Tongue (tissue), 2 donors: ENCODE data around the gene LGSN. TPM values are rescaled to one million over a fixed set of nuclear protein-coding genes. Genes with fewer than 3 reads are reported as not detected.
"Not testable (repeated sequence)": the region's sequence is repeated elsewhere in the genome, so short reads cannot be mapped to it uniquely, and the experiment has no call there.

ENCODE experiments used
- DNase-seq: peaks from one replicate; pipeline ENCODE4 v3.0.0-alpha.2; 2015
- total RNA-seq: library from RNA; depleted of rRNA; stranded (reverse); fragments of >200 nt; gene quantifications from one replicate; pipeline ENCODE4 v1.2.3, GENCODE V29; 2014

Gene LGSN
- total RNA-seq: not detected

- DNase-seq: no peak
Measured at GRCh38 chr6:63319939-63320338, at the start of gene LGSN. TSS of gene LGSN (minus strand) at chr6:63319983. CDS start at chr6:63319943, 40 bp downstream.

DNA sequence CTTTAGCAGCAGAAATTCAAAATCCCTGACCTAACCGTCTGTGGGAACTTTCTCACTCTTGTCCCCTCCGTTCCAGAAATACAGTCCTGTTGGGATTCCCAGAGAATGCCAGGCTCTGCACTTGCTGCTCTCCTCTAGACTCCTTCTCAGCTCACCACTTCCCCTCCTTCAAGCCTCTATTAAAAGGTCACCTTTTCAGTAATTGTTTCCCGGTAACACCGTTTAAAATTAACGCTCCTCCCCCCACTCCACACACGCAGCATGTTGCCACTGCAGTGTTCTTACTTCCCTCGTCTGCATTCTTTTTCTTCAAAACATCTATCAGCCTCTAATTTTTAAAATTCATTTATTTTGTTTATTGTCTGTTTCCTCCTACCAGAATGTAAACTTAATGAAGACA, 48.6 kb upstream of the LGSN start:
- no peak for DNase-seq

- DNase-seq: not testable (repeated sequence)
Measured at GRCh38 chr6:63362500-63363120, 42.8 kb upstream of the LGSN start.

DNA sequence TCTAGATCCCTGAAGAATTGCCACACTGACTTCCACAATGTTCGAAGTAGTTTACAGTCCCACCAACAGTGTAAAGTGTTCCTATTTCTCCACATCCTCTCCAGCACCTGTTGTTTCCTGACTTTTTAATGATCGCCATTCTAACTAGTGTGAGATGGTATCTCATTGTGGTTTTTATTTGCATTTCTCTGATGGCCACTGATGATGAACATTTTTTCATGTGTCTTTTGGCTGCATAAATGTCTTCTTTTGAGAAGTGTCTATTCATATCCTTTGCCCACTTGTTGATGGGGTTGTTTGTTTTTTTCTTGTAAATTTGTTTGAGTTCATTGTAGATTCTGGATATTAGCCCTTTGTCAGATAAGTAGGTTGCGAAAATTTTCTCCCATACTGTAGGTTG, 37.6 kb upstream of the LGSN start:
- DNase-seq: not testable (repeated sequence)

DNA sequence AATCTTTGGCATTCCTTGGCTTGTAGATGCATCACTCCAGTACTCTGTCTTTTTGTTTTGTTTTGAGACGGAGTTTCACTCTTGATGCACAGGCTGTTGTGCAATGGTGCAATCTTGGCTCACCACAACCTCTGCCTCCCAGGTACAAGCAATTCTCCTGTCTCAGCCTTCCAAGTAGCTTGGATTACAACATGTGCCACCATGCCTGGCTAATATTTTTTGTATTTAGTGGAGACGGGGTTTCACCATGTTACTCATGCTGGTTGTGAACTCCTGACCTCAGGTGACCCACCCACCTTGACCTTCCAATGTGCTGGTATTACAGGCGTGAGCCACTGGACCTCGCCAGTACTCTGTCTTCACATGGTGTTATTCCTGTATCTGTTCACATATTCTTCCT, 35.8 kb upstream of the LGSN start:
- no peak for DNase-seq

GRCh38 chr6:63353286-63353630, 33.5 kb upstream of the LGSN start:
- no peak for DNase-seq

DNA sequence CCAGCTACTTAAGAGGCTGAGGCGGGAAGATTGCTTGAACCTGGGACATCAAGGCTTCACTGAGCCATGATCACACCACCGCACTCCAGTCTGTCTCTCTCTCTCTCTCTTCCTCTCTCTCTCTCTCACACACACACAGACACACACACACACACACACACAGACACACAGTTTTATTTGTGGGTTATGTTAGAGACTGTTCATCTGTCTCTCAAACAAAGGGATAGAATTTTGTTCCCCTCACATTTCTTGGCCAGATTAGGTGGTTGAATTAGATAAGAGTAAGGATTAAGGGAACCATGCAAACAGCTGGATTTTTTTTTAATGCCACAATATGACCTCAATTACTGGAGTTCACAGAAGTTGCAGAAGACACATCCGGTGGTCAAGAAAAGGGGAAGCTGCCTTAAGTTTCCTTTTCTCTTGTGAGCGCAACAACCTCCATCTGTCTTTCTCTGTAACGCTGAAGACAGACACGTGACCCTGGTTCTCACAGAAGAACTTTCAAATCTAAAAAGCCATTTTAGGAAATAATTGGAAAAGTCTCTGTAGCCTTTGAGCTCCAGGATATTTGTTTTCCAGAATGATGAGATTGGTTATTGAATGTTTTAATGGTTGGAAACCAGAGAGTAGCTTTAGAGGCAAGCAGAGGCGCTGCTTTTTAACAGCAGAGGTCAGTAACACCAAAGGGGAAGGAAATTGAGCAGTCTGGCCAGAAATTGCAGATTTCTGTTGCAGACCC, 32.9 kb upstream of the LGSN start:
- DNase-seq: peak; percentile 42

DNA sequence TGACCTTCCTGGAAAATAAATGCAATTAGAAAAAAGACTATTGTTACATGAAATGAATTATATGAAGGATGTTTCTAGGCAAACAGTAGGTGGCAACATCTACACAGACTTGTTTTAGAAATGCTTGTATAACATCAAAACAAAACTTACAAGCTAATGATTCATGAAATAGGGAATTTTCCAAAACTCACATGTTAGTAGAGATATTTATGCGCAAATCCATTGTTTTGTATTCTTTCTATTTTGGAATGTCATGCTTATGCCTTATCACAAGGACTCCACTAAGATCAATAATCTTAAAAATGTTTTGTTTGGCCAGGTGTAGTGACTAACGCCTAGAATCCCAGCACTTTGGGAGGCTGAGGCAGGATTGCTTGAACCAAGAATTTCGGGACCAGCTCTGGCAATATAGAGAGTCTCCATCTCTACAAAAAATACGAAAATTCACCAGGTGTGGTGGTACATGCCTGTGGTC, 32.3 kb upstream of the LGSN start:
- DNase-seq: peak; percentile 26

- no peak for DNase-seq
Measured at GRCh38 chr6:63349401-63349800, 29.6 kb upstream of the LGSN start.

DNA sequence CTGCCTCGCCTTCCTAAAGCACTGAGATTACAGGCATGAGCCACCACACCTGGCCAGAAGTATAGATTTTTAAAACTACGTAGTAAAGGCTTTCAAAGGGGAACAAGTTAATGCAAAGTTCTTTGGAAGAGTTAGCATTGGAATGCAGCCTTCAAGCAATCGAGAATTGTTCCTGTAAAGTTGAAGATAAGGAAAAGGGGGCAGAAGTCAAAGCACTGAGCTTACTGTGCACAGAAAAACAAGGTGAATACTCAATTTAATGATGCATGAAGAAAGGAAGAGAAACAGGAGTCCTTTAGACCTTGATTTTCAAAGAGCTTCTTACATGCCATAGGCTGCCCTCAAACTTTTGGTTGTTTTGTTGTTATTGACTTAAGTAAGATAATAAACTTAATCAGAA, 29.1 kb upstream of the LGSN start:
- DNase-seq: no peak

- no peak for DNase-seq
Measured at GRCh38 chr6:63347599-63347998, 27.8 kb upstream of the LGSN start.

DNA sequence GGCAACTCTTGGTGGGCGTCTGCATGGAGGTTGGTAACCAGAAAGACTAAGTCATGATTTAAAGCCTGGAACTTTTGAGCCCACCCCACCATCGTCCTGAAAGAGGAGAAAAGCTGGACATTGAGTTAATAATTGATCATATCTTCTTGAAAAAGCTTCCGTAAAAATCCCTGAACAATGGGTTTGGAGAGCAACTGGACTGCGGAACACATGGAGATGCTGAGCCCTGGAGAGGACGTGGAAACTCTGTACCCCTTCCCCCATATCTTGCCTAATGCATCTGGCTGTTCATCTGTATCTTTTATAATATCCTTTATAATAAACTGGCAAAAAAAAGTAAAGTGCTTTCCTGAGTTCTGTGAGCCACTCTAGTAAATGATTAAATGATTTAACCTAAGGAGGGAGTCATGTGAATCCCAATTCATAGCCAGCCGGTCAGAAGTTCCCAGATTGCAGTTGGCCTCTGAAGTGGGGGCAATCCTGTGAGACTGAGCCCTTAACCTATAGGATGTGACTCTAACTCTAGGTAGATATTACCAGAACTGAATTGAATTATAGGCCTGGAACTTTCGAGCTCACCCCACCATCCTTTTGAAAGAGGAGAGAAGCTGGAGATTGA, 26.5 kb upstream of the LGSN start:
- DNase-seq: no peak

DNA sequence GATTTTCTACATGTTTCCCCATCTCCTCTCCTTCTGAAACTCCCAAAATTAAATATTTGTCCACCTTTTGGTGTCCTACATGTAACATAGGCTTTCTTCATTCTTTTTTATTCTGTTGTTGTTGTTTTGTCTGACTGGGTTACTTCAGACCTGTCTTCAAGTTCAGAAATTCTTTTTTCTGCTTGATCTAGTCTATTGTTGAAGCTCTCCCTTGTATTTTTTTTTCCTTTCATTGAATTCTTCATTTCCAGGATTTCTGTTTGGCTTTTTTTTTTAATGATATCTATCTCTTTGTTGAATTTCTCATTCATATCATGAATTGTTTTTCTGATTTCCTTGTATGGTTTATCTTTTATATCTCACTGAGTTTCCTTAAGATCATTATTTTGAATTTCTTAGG, 20.6 kb upstream of the LGSN start:
- no peak for DNase-seq

- DNase-seq: not testable (repeated sequence)
Measured at GRCh38 chr6:63334652-63335051, 14.9 kb upstream of the LGSN start.

DNA sequence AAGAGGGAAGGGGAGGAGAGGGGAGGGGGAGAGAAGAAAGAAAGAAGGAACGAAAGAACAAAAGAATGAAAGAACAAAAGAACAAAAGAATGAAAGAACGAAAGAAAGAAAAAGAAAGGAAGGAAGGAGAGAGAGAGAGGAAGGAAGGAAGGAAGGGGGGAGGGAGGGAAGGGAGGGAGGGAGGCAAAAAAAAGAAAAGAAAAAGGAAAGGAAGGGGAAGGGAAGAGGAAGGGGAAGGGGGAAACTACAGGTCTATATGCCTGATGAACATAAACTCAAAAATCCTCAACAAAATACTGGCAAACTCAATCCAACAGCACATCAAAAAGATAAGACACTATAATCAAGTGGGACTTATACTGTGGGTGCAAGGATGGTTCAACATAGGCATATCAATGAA, 13.7 kb upstream of the LGSN start:
- DNase-seq: no peak

DNA sequence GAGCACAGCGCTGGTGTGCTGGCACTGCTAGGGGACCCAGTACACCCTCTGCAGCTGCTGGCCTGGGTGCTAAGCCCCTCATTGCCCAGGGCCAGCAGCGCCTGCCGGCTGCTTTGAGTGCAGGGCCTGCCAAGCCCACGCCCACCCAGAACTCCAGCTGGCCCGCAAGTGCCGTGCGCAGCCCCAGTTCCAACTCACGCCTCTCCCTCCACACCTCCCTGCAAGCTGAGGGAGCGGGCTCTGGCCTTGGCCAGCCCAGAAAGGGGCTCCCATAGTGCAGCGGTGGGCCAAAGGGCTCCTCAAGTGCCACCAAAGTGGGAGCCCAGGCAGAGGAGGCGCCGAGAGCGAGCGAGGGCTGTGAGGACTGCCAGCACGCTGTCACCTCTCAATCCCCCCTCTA, 6.8 kb upstream of the LGSN start:
- DNase-seq: not testable (repeated sequence)

DNA sequence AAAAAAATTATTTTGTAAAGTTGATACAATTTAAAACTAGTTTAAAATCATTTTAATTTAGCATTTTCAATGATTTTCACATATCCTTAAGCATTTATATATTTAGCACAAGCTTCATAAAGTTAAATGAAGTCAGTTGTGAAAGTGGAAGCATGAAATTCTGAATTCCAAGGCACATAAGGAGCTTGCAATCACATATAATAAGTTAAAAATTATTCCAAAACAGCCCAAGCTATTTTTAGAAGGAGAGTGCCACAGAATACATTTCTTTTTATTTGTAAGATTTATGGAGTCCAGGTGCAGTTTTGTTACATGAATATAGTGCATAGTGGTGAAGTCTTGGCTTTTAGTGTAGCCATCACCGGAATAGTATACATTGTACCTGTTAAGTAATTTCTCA, 3.2 kb upstream of the LGSN start:
- no peak for DNase-seq

DNA sequence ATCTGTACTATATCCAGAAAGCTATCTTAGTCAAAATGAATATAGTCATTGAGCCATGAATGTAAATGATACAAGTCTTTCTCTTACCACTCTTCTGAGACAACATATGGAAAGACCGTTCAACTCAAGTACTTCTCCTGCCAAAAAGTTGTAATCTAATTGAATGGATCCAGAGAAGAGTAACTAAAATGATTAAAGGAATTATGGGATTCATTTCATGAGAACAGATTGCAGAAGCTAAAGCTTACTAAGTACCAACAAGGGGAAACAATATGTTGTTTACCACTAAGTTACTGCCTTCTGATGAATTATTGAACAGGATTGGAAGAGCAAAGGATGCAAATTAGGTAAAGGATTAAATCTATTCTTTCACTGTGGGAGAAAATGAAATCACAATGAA, 2.0 kb upstream of the LGSN start:
- DNase-seq: no peak

- no peak for DNase-seq
Measured at GRCh38 chr6:63317641-63318040, 2.1 kb downstream of the LGSN start.

GRCh38 chr6:63316113-63316512, 3.7 kb downstream of the LGSN start:
- no peak for DNase-seq

DNA sequence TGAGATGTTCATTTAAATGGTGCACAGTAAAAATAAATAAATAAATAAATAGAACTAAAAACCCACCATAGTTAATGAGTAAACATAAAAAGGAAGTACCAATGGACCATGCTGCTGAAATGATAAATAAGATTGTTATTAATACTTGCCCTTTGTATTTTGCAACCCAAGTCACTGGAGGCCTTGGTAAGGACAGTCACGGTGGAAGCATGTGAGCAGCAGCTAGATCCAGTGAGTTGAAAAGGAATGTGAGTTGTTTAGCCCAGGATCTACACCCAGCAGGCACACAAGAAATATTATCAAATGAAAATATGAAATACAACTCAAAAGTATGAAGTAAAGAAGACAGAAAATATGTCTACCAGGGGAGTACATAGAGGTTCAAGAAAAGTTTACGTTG, 6.7 kb downstream of the LGSN start:
- DNase-seq: no peak

DNA sequence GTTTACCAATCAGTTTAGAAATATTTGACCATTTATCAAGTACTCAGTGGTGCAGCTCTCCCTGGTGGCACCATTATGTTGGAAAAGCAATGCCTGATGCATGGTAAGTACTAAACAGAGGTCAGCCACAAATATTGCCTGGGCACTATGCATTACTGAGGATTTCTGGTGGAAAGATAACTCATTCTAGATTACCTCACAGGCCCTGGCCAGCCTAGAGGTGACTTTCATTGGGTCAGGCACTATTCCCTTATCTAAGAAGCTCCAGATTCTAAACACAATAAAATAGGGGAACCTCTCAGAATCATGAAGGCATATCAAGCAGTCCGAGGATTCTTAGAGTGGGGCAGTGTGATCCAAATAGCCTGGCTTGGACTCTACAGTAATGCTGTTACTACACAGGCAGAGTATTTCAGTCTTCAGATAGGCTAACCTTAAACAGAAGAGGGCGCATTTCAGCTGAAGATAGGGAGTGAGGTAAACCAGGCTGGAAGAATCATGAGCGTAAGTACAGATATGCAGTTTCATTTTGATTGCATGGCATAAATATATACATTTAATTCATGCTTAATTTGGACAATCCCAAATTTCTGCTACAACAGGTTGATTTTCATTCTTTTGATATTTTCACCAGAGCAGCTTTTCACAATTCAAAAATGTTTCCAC, 12.1 kb downstream of the LGSN start:
- DNase-seq: peak; percentile 31

- no peak for DNase-seq
Measured at GRCh38 chr6:63306420-63306819, 13.4 kb downstream of the LGSN start.
